H9 (cell line): ENCODE measurements around the gene CDK14. TPM values are rescaled to one million over a fixed set of nuclear protein-coding genes. Genes with fewer than 3 reads are reported as not detected.

Experiments
- DNase-seq: peaks from one replicate; pipeline ENCODE4 v3.0.0-alpha.2; 2017
- H2AFZ ChIP-seq: one replicate; pipeline ENCODE4 v1.6.1; 2013; ENCODE audit warnings: mild to moderate bottlenecking, low read length, control low read depth, moderate library complexity
- H2AK5ac ChIP-seq: 2 replicates; pipeline ENCODE4 v1.6.1; 2013; ENCODE audit warnings: low read length, control low read depth, mixed read lengths; ENCODE audit not compliant: insufficient read length
- H2BK120ac ChIP-seq: one replicate; pipeline ENCODE4 v1.6.1; 2013; ENCODE audit warnings: low read depth, mild to moderate bottlenecking, low read length, control low read depth, inconsistent platforms; ENCODE audit not compliant: poor library complexity, severe bottlenecking
- H2BK12ac ChIP-seq: 2 replicates; pipeline ENCODE4 v1.6.1; 2013; ENCODE audit warnings: low read length, control low read depth, mixed read lengths, low read depth; ENCODE audit not compliant: insufficient read length
- H2BK15ac ChIP-seq: 2 replicates; pipeline ENCODE4 v1.6.1; 2013; ENCODE audit warnings: low read depth, low read length, control low read depth
- H2BK20ac ChIP-seq: one replicate; pipeline ENCODE4 v1.6.1; 2013; ENCODE audit warnings: low read depth, mild to moderate bottlenecking, low read length, control low read depth, inconsistent platforms; ENCODE audit not compliant: poor library complexity, severe bottlenecking
- H2BK5ac ChIP-seq: 2 replicates; pipeline ENCODE4 v1.6.1; 2013; ENCODE audit warnings: low read length, control low read depth, mixed read lengths; ENCODE audit not compliant: insufficient read length
- H3K14ac ChIP-seq: 2 replicates; pipeline ENCODE4 v1.6.1; 2013; ENCODE audit warnings: low read length, control low read depth; ENCODE audit not compliant: insufficient read depth
- H3K18ac ChIP-seq: 2 replicates; pipeline ENCODE4 v1.6.1; 2013; ENCODE audit warnings: low read depth, mild to moderate bottlenecking, mixed read lengths, low read length, control low read depth; ENCODE audit not compliant: insufficient read length
- H3K23ac ChIP-seq: 2 replicates; pipeline ENCODE4 v1.6.1; 2013; ENCODE audit warnings: low read length, control low read depth, mixed read lengths, low read depth; ENCODE audit not compliant: insufficient read length
- H3K23me2 ChIP-seq: 2 replicates; pipeline ENCODE4 v1.6.1; 2013; ENCODE audit warnings: low read depth, mild to moderate bottlenecking, mixed read lengths, low read length, control low read depth; ENCODE audit not compliant: insufficient read length, poor library complexity, severe bottlenecking
- H3K27ac ChIP-seq: 2 replicates; pipeline ENCODE4 v1.5.1; 2013; ENCODE audit warnings: low read length, control low read depth, mixed read lengths, low read depth; ENCODE audit not compliant: insufficient read length
- H3K27me3 ChIP-seq: 2 replicates; pipeline ENCODE4 v1.6.1; 2013; ENCODE audit warnings: low read length, control low read depth, inconsistent platforms; ENCODE audit not compliant: insufficient read depth
- H3K4ac ChIP-seq: 2 replicates; pipeline ENCODE4 v1.6.1; 2013; ENCODE audit warnings: low read depth, mild to moderate bottlenecking, control low read depth, inconsistent platforms, low read length, moderate library complexity
- H3K4me1 ChIP-seq: 2 replicates; pipeline ENCODE4 v1.6.1; 2013; ENCODE audit warnings: low read length, control low read depth, inconsistent platforms; ENCODE audit not compliant: insufficient read depth
- H3K4me2 ChIP-seq: 2 replicates; pipeline ENCODE4 v1.6.1; 2013; ENCODE audit warnings: low read length, control low read depth, mixed read lengths; ENCODE audit not compliant: insufficient read length, insufficient read depth
- H3K56ac ChIP-seq: 2 replicates; pipeline ENCODE4 v1.6.1; 2013; ENCODE audit warnings: low read depth, mild to moderate bottlenecking, mixed read lengths, low read length, control low read depth; ENCODE audit not compliant: insufficient read length
- H3K79me1 ChIP-seq: 2 replicates; pipeline ENCODE4 v1.6.1; 2013; ENCODE audit warnings: low read depth, mild to moderate bottlenecking, moderate library complexity, low read length, control low read depth, inconsistent platforms; ENCODE audit not compliant: insufficient read depth, poor library complexity, severe bottlenecking
- H3K79me2 ChIP-seq: 2 replicates; pipeline ENCODE4 v1.6.1; 2013; ENCODE audit warnings: low read length, control low read depth, inconsistent platforms; ENCODE audit not compliant: insufficient read depth
- H3K9ac ChIP-seq: 2 replicates; pipeline ENCODE4 v1.6.1; 2013; ENCODE audit warnings: low read length, control low read depth, mixed read lengths; ENCODE audit not compliant: insufficient read length; ENCODE audit errors: extremely low read depth
- H3K9me3 ChIP-seq: one replicate; pipeline ENCODE4 v1.6.1; 2013; ENCODE audit warnings: low read depth, low read length, inconsistent platforms; ENCODE audit not compliant: control insufficient read depth
- H3T11ph ChIP-seq: one replicate; pipeline ENCODE4 v1.6.1; 2013; ENCODE audit warnings: mild to moderate bottlenecking, low read length, control low read depth, inconsistent platforms
- H4K20me1 ChIP-seq: one replicate; pipeline ENCODE4 v1.6.1; 2013; ENCODE audit not compliant: control insufficient read depth, insufficient read length, insufficient read depth
- H4K5ac ChIP-seq: 2 replicates; pipeline ENCODE4 v1.6.1; 2013; ENCODE audit warnings: low read depth, mild to moderate bottlenecking, mixed read lengths, low read length, control low read depth; ENCODE audit not compliant: insufficient read length
- H4K8ac ChIP-seq: replicated peaks from 2 replicates; pipeline ENCODE4 v1.6.1; 2013; ENCODE audit warnings: low read length, control low read depth, mixed read lengths, low read depth; ENCODE audit not compliant: insufficient read length
- H4K91ac ChIP-seq: 2 replicates; pipeline ENCODE4 v1.6.1; 2013; ENCODE audit warnings: low read depth, mild to moderate bottlenecking, moderate library complexity, mixed read lengths, low read length, control low read depth; ENCODE audit not compliant: insufficient read length
- H3K27ac Mint-ChIP-seq, 3 experiments: 2 replicates in 2 of 3; 3 replicates in 1 of 3; pipeline ENCODE4 v1.8.0; 2020 to 2021; ENCODE audit warnings: mixed read lengths in 3 of 3, mild to moderate bottlenecking in 1 of 3, moderate library complexity in 1 of 3
- H3K27me3 Mint-ChIP-seq: 2 replicates; pipeline ENCODE4 v1.8.0; 2021; ENCODE audit warnings: low read depth, mild to moderate bottlenecking, moderate library complexity, mixed read lengths
- H3K36me3 Mint-ChIP-seq, 3 experiments: 2 replicates in 2 of 3; 3 replicates in 1 of 3; pipeline ENCODE4 v1.8.0; 2020 to 2021; ENCODE audit warnings: low read depth in 3 of 3, mixed read lengths in 3 of 3; ENCODE audit not compliant: insufficient read depth in 1 of 3
- H3K4me1 Mint-ChIP-seq, 2 experiments: 2 replicates each; pipeline ENCODE4 v1.8.0; 2020; ENCODE audit warnings: mixed read lengths in 2 of 2
- H3K4me3 Mint-ChIP-seq, 2 experiments: 2 replicates in 1 of 2; 3 replicates in 1 of 2; pipeline ENCODE4 v1.8.0; 2020 to 2021; ENCODE audit warnings: mild to moderate bottlenecking in 2 of 2, mixed read lengths in 2 of 2, moderate library complexity in 1 of 2
- H3K9me3 Mint-ChIP-seq, 2 experiments: 2 replicates in 1 of 2; 3 replicates in 1 of 2; pipeline ENCODE4 v1.8.0; 2020; ENCODE audit warnings: mild to moderate bottlenecking in 2 of 2, mixed read lengths in 2 of 2, moderate library complexity in 1 of 2
- CTCF ChIP-seq: fragments of 200-600 bp; sonication (generic); conservative IDR thresholded peaks from 3 replicates; pipeline ENCODE4 v1.8.0; 2021; ENCODE audit warnings: antibody characterized with exemption, mild to moderate bottlenecking
- WGBS: extraction: QIAGEN DNeasy Blood & Tissue Kit; methylation state at CpG from one replicate; pipeline ENCODE4 v1.1.7; 2013; ENCODE audit warnings: missing lambda C conversion rate, low lambda C conversion rate, mixed read lengths; ENCODE audit not compliant: insufficient read length; ENCODE audit errors: extremely low coverage; 5-methylcytosine and 5-hydroxymethylcytosine counted together
- total RNA-seq: library from RNA; stranded (reverse); gene quantifications from 2 replicates; pipeline ENCODE4 v1.2.1, GENCODE V29; 2021

Gene CDK14
- total RNA-seq, 1 experiment from 2014 or later: 23.9 TPM

- Histone ChIP-seq H3K4me1 (no peaks in the 10 kb centered on the region; the same call in 1 of the 2 replicates), H3K27me3 (no peaks in the 10 kb centered on the region), H2BK120ac (no peak overlapping the region), H3K4ac (no peak overlapping the region), H2AFZ (no peak overlapping the region), H3K56ac (no peak overlapping the region), H3K9me3 (no peaks in the 10 kb centered on the region), H3K14ac (no peak overlapping the region), H2BK12ac (no peak overlapping the region), H3K23me2 (no peaks in the 10 kb centered on the region), H3K79me1 (no peaks in the 10 kb centered on the region), H2BK15ac (no peak overlapping the region), H3K27ac (no peak overlapping the region), H4K20me1 (no peaks in the 10 kb centered on the region), H3K18ac (no peak overlapping the region), H2BK20ac (no peak overlapping the region), H4K91ac (no peak overlapping the region), H4K5ac (no peak overlapping the region), H3T11ph (no peak overlapping the region), H3K23ac (no peak overlapping the region), H2AK5ac (no peak overlapping the region), H3K4me2 (no peak overlapping the region), H4K8ac (no peak overlapping the region), H3K9ac (no peak overlapping the region), H2BK5ac (no peak overlapping the region), H3K79me2 (peaks cover 2% of the 10 kb centered on the region; the same call in 1 of the 2 replicates)
- H3K4me3 Mint-ChIP-seq: no peak overlapping the region
- TF ChIP-seq CTCF: no peak
- peaks cover 7 to 11% of the 10 kb centered on the region in 2 experiments for H3K4me1 Mint-ChIP-seq
- no peaks in the 10 kb centered on the region; a peak in 1 of 7 replicates for H3K36me3 Mint-ChIP-seq
- no CpG with 5 or more reads among the region's 2 CpGs for WGBS
- no peak for DNase-seq
- H3K27me3 Mint-ChIP-seq: no peaks in the 10 kb centered on the region
- H3K27ac Mint-ChIP-seq: no peak overlapping the region
- H3K9me3 Mint-ChIP-seq: no peaks in the 10 kb centered on the region; a peak in 1 of 5 replicates
Observed at GRCh38 chr7:90655566-90655965, 59.4 kb downstream of the CDK14 start.
